GM12878 (cell line): ENCODE results near the gene THY1. TPM values are rescaled to one million over a fixed set of nuclear protein-coding genes. Genes with fewer than 3 reads are reported as not detected.

Experiments
- BRCA1 ChIP-seq: IDR thresholded peaks from 2 replicates; pipeline ENCODE4 v1.6.1; 2011; ENCODE audit warnings: low read depth, low read length, improper control_type of control experiment
- CREB1 ChIP-seq: IDR thresholded peaks from 2 replicates; pipeline ENCODE4 v1.6.1; 2012; ENCODE audit warnings: low read depth, mild to moderate bottlenecking, inconsistent platforms
- DPF2 ChIP-seq: fragments of 450-650 bp; IDR thresholded peaks from 2 replicates; pipeline ENCODE4 v1.6.1; 2017; ENCODE audit warnings: mild to moderate bottlenecking
- EGR1 ChIP-seq, 2 experiments: IDR thresholded peaks; 1 replicate in 1 of 2; 2 replicates in 1 of 2; pipeline ENCODE4 v1.6.1; 2011 to 2012; ENCODE audit warnings: low read depth in 2 of 2, low read length in 2 of 2, borderline replicate concordance in 1 of 2, mild to moderate bottlenecking in 1 of 2, moderate library complexity in 1 of 2
- GABPA ChIP-seq: IDR thresholded peaks from 2 replicates; pipeline ENCODE4 v1.6.1; 2014; ENCODE audit warnings: antibody characterized with exemption, low read depth, mild to moderate bottlenecking, inconsistent platforms
- IKZF1 ChIP-seq: fragments of 450-650 bp; conservative IDR thresholded peaks from 2 replicates; pipeline ENCODE4 v1.6.1; 2017; ENCODE audit warnings: antibody characterized with exemption, mild to moderate bottlenecking
- IRF5 ChIP-seq: fragments of 450-650 bp; IDR thresholded peaks from 2 replicates; pipeline ENCODE4 v1.6.1; 2017; ENCODE audit warnings: borderline replicate concordance
- JUNB ChIP-seq: IDR thresholded peaks from 2 replicates; pipeline ENCODE4 v1.6.1; 2016; ENCODE audit warnings: antibody characterized with exemption, mild to moderate bottlenecking
- KAT2A ChIP-seq: conservative IDR thresholded peaks from 2 replicates; pipeline ENCODE4 v1.6.1; 2011; ENCODE audit warnings: low read depth, low read length; ENCODE audit not compliant: control insufficient read depth
- LARP7 ChIP-seq: fragments of 450-650 bp; IDR thresholded peaks from 2 replicates; pipeline ENCODE4 v1.6.1; 2017; ENCODE audit warnings: mild to moderate bottlenecking
- MEF2B ChIP-seq: fragments of 450-650 bp; IDR thresholded peaks from 2 replicates; pipeline ENCODE4 v1.6.1; 2018; ENCODE audit warnings: mild to moderate bottlenecking, moderate library complexity; ENCODE audit not compliant: partially characterized antibody, poor library complexity, severe bottlenecking
- MYB ChIP-seq: fragments of 150-350 bp; IDR thresholded peaks from 2 replicates; pipeline ENCODE4 v1.6.1; 2014; ENCODE audit warnings: mild to moderate bottlenecking, low read depth, low read length, borderline replicate concordance
- NBN ChIP-seq: fragments of 450-650 bp; IDR thresholded peaks from 2 replicates; pipeline ENCODE4 v1.6.1; 2016
- PAX5 ChIP-seq: IDR thresholded peaks from 2 replicates; pipeline ENCODE4 v1.6.1; 2011; ENCODE audit warnings: low read depth, low read length, borderline replicate concordance
- RAD21 ChIP-seq: IDR thresholded peaks from 2 replicates; pipeline ENCODE4 v1.6.1; 2011; ENCODE audit warnings: mild to moderate bottlenecking, low read depth, low read length, moderate library complexity; ENCODE audit not compliant: insufficient read depth
- RB1 ChIP-seq: fragments of 450-650 bp; formaldehyde crosslinking; IDR thresholded peaks from 2 replicates; pipeline ENCODE4 v1.6.1; 2017; ENCODE audit warnings: mild to moderate bottlenecking, borderline replicate concordance
- RFX5 ChIP-seq: IDR thresholded peaks from 2 replicates; pipeline ENCODE4 v1.6.1; 2011; ENCODE audit warnings: low read depth, low read length, improper control_type of control experiment
- ZNF384 ChIP-seq: IDR thresholded peaks from 2 replicates; pipeline ENCODE4 v1.6.1; 2012; ENCODE audit warnings: low read depth, mild to moderate bottlenecking, low read length, improper control_type of control experiment, borderline replicate concordance
- ZZZ3 ChIP-seq: IDR thresholded peaks from 2 replicates; pipeline ENCODE4 v1.6.1; 2011; ENCODE audit warnings: low read depth; ENCODE audit not compliant: control insufficient read depth, insufficient read length
- polyA plus RNA-seq, 11 experiments: library from polyadenylated mRNA; depleted of rRNA in 4 of 11; unstranded in 6 of 11; stranded (reverse) in 5 of 11; fragments of >200 nt; fragmentation: Nextera tagmentation in 4 of 11; fragmentation: Illumina TruSeq in 1 of 11; extraction: Ambion mirVana in 4 of 11; extraction: Trizol in 1 of 11; gene quantifications; 1 replicate in 1 of 11; 2 replicates in 10 of 11; pipeline versions ENCODE4 v1.2.1 to v1.2.3, GENCODE V29; 2011 to 2016; ENCODE audit warnings: inconsistent platforms in 2 of 11, missing spikeins in 2 of 11, low read depth in 1 of 11
- total RNA-seq, 4 experiments: library from RNA; depleted of rRNA in 3 of 4; stranded (reverse); fragments of >200 nt in 3 of 4; fragmentation: Illumina TruSeq in 1 of 4; extraction: Trizol in 1 of 4; gene quantifications; 2 replicates each; pipeline versions ENCODE4 v1.2.1 to v1.2.3, GENCODE V29; 2013 to 2021
- TF ChIP-seq, protein P1 (sequence below): fragments of 450-650 bp; IDR thresholded peaks from 2 replicates; pipeline ENCODE4 v1.6.1; 2016; ENCODE audit warnings: mild to moderate bottlenecking

The THY1 gene
- total and polyA plus RNA-seq, 10 of the 15 experiments (the other 5 are each of a cell fraction or from before 2014, with no cell fraction given) = 0.86 to 20.1 (median 3.2) TPM

GRCh38 chr11:119381181-119381988 lies 41.6 kb downstream of the THY1 start, which contains the start of gene USP2 (continued):
- TF ChIP-seq, protein P1, sequence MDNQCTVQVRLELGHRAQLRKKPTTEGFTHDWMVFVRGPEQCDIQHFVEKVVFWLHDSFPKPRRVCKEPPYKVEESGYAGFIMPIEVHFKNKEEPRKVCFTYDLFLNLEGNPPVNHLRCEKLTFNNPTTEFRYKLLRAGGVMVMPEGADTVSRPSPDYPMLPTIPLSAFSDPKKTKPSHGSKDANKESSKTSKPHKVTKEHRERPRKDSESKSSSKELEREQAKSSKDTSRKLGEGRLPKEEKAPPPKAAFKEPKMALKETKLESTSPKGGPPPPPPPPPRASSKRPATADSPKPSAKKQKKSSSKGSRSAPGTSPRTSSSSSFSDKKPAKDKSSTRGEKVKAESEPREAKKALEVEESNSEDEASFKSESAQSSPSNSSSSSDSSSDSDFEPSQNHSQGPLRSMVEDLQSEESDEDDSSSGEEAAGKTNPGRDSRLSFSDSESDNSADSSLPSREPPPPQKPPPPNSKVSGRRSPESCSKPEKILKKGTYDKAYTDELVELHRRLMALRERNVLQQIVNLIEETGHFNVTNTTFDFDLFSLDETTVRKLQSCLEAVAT = no peak
- TF ChIP-seq RAD21 (peak; percentile 28; the same call in 1 of the 2 replicates), EGR1 (IDR thresholded peaks at IDR 0.05; ENCODE audit: borderline replicate concordance in 1 of 2, low read depth in 2 of 2, low read length in 2 of 2) (no peak), PAX5 (peak; percentile 76; the same call in 1 of the 2 replicates), RB1 (peak; percentile 77; the same call in 1 of the 2 replicates), BRCA1 (no peak), IKZF1 (peak; percentile 63; the same call in 1 of the 2 replicates), IRF5 (no peak), JUNB (no peak), MEF2B (no peak), KAT2A (no peak), ZZZ3 (no peak), MYB (no peak), LARP7 (no peak), NBN (0 out of 2 replicates have a peak, but pooled peaks have one; percentile 39), DPF2 (no peak), CREB1 (peak; percentile 95), ZNF384 (no peak), RFX5 (peak; percentile 84), GABPA (no peak)
